K562 (cell line): ENCODE data around the gene METTL14. TPM values are rescaled to one million over a fixed set of nuclear protein-coding genes. Genes with fewer than 3 reads are reported as not detected.

Experiments
- CREM ChIP-seq: IDR thresholded peaks from 2 replicates; pipeline ENCODE4 v1.6.1; 2014; ENCODE audit warnings: antibody characterized with exemption, low read depth
- CSDE1 ChIP-seq, 2 experiments: fragments of 450-650 bp; IDR thresholded peaks; 2 replicates each; pipeline ENCODE4 v1.6.1; 2016; ENCODE audit warnings: mild to moderate bottlenecking in 1 of 2
- KAT2B ChIP-seq: IDR thresholded peaks from one replicate; pipeline ENCODE4 v1.6.1; 2012; ENCODE audit warnings: low read depth, mild to moderate bottlenecking, control low read depth, inconsistent platforms, low read length, moderate library complexity
- ZNF318 ChIP-seq, 2 experiments: fragments of 450-650 bp; IDR thresholded peaks; 2 replicates each; pipeline ENCODE4 v1.6.1; 2016; ENCODE audit warnings: mild to moderate bottlenecking in 2 of 2, borderline replicate concordance in 1 of 2, low read depth in 1 of 2, moderate library complexity in 1 of 2
- ZSCAN32 ChIP-seq: fragments of 450-650 bp; formaldehyde crosslinking; IDR thresholded peaks from 2 replicates; pipeline ENCODE4 v1.4.0; 2020; ENCODE audit warnings: mild to moderate bottlenecking, moderate library complexity
- polyA plus RNA-seq, 8 experiments: library from polyadenylated mRNA; depleted of rRNA in 4 of 8; stranded (reverse) in 5 of 8; unstranded in 3 of 8; fragments of >200 nt; fragmentation: Nextera tagmentation in 2 of 8; fragmentation: Illumina TruSeq in 1 of 8; extraction: Ambion mirVana in 2 of 8; extraction: Trizol in 1 of 8; gene quantifications; 2 replicates each; pipeline versions ENCODE4 v1.2.1 to v1.2.3, GENCODE V29; 2011 to 2014; ENCODE audit warnings: inconsistent platforms in 1 of 8, missing spikeins in 1 of 8
- total RNA-seq, 7 experiments: library from RNA; depleted of rRNA in 6 of 7; stranded (reverse); fragments of >200 nt in 6 of 7; fragmentation: Illumina TruSeq in 2 of 7; extraction: Trizol in 2 of 7; gene quantifications; 2 replicates each; pipeline versions ENCODE4 v1.2.1 to v1.2.3, GENCODE V29; 2011 to 2021; ENCODE audit warnings: low replicate concordance in 1 of 7
- TF ChIP-seq, protein P1 (sequence below): fragments of 200-600 bp; sonication (generic); IDR thresholded peaks from one replicate; pipeline ENCODE4 v1.6.1; 2012; ENCODE audit warnings: mild to moderate bottlenecking, low read depth, low read length, inconsistent platforms

The METTL14 gene
- total and polyA plus RNA-seq, 9 of the 15 experiments (the other 6 are each of a cell fraction or from before 2014, with no cell fraction given), result 16.7 to 42.4 (median 27.7) TPM

GRCh38 chr4:118684873-118685811 is at the start of gene METTL14 (continued):
- TF ChIP-seq, protein P1, sequence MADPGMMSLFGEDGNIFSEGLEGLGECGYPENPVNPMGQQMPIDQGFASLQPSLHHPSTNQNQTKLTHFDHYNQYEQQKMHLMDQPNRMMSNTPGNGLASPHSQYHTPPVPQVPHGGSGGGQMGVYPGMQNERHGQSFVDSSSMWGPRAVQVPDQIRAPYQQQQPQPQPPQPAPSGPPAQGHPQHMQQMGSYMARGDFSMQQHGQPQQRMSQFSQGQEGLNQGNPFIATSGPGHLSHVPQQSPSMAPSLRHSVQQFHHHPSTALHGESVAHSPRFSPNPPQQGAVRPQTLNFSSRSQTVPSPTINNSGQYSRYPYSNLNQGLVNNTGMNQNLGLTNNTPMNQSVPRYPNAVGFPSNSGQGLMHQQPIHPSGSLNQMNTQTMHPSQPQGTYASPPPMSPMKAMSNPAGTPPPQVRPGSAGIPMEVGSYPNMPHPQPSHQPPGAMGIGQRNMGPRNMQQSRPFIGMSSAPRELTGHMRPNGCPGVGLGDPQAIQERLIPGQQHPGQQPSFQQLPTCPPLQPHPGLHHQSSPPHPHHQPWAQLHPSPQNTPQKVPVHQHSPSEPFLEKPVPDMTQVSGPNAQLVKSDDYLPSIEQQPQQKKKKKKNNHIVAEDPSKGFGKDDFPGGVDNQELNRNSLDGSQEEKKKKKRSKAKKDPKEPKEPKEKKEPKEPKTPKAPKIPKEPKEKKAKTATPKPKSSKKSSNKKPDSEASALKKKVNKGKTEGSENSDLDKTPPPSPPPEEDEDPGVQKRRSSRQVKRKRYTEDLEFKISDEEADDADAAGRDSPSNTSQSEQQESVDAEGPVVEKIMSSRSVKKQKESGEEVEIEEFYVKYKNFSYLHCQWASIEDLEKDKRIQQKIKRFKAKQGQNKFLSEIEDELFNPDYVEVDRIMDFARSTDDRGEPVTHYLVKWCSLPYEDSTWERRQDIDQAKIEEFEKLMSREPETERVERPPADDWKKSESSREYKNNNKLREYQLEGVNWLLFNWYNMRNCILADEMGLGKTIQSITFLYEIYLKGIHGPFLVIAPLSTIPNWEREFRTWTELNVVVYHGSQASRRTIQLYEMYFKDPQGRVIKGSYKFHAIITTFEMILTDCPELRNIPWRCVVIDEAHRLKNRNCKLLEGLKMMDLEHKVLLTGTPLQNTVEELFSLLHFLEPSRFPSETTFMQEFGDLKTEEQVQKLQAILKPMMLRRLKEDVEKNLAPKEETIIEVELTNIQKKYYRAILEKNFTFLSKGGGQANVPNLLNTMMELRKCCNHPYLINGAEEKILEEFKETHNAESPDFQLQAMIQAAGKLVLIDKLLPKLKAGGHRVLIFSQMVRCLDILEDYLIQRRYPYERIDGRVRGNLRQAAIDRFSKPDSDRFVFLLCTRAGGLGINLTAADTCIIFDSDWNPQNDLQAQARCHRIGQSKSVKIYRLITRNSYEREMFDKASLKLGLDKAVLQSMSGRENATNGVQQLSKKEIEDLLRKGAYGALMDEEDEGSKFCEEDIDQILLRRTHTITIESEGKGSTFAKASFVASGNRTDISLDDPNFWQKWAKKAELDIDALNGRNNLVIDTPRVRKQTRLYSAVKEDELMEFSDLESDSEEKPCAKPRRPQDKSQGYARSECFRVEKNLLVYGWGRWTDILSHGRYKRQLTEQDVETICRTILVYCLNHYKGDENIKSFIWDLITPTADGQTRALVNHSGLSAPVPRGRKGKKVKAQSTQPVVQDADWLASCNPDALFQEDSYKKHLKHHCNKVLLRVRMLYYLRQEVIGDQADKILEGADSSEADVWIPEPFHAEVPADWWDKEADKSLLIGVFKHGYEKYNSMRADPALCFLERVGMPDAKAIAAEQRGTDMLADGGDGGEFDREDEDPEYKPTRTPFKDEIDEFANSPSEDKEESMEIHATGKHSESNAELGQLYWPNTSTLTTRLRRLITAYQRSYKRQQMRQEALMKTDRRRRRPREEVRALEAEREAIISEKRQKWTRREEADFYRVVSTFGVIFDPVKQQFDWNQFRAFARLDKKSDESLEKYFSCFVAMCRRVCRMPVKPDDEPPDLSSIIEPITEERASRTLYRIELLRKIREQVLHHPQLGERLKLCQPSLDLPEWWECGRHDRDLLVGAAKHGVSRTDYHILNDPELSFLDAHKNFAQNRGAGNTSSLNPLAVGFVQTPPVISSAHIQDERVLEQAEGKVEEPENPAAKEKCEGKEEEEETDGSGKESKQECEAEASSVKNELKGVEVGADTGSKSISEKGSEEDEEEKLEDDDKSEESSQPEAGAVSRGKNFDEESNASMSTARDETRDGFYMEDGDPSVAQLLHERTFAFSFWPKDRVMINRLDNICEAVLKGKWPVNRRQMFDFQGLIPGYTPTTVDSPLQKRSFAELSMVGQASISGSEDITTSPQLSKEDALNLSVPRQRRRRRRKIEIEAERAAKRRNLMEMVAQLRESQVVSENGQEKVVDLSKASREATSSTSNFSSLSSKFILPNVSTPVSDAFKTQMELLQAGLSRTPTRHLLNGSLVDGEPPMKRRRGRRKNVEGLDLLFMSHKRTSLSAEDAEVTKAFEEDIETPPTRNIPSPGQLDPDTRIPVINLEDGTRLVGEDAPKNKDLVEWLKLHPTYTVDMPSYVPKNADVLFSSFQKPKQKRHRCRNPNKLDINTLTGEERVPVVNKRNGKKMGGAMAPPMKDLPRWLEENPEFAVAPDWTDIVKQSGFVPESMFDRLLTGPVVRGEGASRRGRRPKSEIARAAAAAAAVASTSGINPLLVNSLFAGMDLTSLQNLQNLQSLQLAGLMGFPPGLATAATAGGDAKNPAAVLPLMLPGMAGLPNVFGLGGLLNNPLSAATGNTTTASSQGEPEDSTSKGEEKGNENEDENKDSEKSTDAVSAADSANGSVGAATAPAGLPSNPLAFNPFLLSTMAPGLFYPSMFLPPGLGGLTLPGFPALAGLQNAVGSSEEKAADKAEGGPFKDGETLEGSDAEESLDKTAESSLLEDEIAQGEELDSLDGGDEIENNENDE, result no peak
- TF ChIP-seq CREM (peak; percentile 98), ZSCAN32 (CRISPR knock-in tag) (no peak), CSDE1 (IDR thresholded peaks at IDR 0.05) (no peak; a peak in 1 of 4 replicates), KAT2B (no peak), ZNF318 (IDR thresholded peaks at IDR 0.05; ENCODE audit: borderline replicate concordance in 1 of 2, low read depth in 1 of 2) (no peak)
